ENCODE data around the gene FOXP1.

- TF ChIP-seq, protein P1, sequence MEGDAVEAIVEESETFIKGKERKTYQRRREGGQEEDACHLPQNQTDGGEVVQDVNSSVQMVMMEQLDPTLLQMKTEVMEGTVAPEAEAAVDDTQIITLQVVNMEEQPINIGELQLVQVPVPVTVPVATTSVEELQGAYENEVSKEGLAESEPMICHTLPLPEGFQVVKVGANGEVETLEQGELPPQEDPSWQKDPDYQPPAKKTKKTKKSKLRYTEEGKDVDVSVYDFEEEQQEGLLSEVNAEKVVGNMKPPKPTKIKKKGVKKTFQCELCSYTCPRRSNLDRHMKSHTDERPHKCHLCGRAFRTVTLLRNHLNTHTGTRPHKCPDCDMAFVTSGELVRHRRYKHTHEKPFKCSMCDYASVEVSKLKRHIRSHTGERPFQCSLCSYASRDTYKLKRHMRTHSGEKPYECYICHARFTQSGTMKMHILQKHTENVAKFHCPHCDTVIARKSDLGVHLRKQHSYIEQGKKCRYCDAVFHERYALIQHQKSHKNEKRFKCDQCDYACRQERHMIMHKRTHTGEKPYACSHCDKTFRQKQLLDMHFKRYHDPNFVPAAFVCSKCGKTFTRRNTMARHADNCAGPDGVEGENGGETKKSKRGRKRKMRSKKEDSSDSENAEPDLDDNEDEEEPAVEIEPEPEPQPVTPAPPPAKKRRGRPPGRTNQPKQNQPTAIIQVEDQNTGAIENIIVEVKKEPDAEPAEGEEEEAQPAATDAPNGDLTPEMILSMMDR (IDR thresholded peaks at IDR 0.05), result no peak
- no peak for TF ChIP-seq POLR2A (IDR thresholded peaks at IDR 0.05)
Measured at GRCh38 chr3:71065764-71066013, 517.8 kb downstream of the FOXP1 start.
